ENCODE results near the gene PER3. TPM values are rescaled to one million over a fixed set of nuclear protein-coding genes. Genes with fewer than 3 reads are reported as not detected.

Gene PER3
- total and polyA plus RNA-seq, 5 donors from 2014 or later = 3.7 to 14.1 (median 4.1) TPM

- H3K4me3 Mint-ChIP-seq = peak overlapping the region; percentile 17 to 90 (median 78)
- H3K9me3 Mint-ChIP-seq = no peaks in the 10 kb centered on the region
- DNase-seq = peak; percentile 39 to 59 (median 51)
- H3K4me1 Mint-ChIP-seq = peaks cover 14 to 43% (median 30%) of the 10 kb centered on the region in 4 donors
- ATAC-seq (ENCODE audit: low read depth in 2 of 2) = peak in 1 of 2 donors; percentile 37
- H3K36me3 ChIP-seq (ENCODE audit: control insufficient read depth, insufficient read depth, low read length) = no peaks in the 10 kb centered on the region
- no peak overlapping the region for H3K27ac ChIP-seq (ENCODE audit: insufficient read depth, low read length, poor library complexity, severe bottlenecking)
- no peaks in the 10 kb centered on the region for H3K36me3 Mint-ChIP-seq
- H3K27ac Mint-ChIP-seq = peak overlapping the region in 2 of 3 donors; percentile 59
- H3K27me3 Mint-ChIP-seq = peaks cover 15% of the 10 kb centered on the region
- H3K27me3 ChIP-seq (ENCODE audit: control insufficient read depth, insufficient read depth, low read length) = peaks cover 5% of the 10 kb centered on the region
- no peaks in the 10 kb centered on the region for H3K9me3 ChIP-seq (ENCODE audit: control insufficient read depth in 2 of 2, low read length in 2 of 2)
- H3K4me3 ChIP-seq (ENCODE audit: low read depth, low read length) = peak overlapping the region; percentile 52
- peaks cover 42% of the 10 kb centered on the region for H3K4me1 ChIP-seq (ENCODE audit: control insufficient read depth, insufficient read depth, low read length, poor library complexity, severe bottlenecking)
Observed at GRCh38 chr1:7752512-7753417, 31.3 kb upstream of the PER3 start.

GRCh38 chr1:7753641-7754040, 30.4 kb upstream of the PER3 start:
- no peak overlapping the region for H3K27ac ChIP-seq (ENCODE audit: insufficient read depth, low read length, poor library complexity, severe bottlenecking)
- no peaks in the 10 kb centered on the region for H3K36me3 Mint-ChIP-seq
- no peak overlapping the region for H3K4me3 Mint-ChIP-seq
- H3K9me3 Mint-ChIP-seq = no peaks in the 10 kb centered on the region
- peaks cover 5% of the 10 kb centered on the region for H3K27me3 ChIP-seq (ENCODE audit: control insufficient read depth, insufficient read depth, low read length)
- DNase-seq (no peak), ATAC-seq (ENCODE audit: low read depth in 2 of 2) (no peak)
- H3K9me3 ChIP-seq (ENCODE audit: control insufficient read depth in 2 of 2, low read length in 2 of 2) = no peaks in the 10 kb centered on the region
- peaks cover 11 to 38% (median 29%) of the 10 kb centered on the region in 4 donors for H3K4me1 Mint-ChIP-seq
- no peaks in the 10 kb centered on the region for H3K36me3 ChIP-seq (ENCODE audit: control insufficient read depth, insufficient read depth, low read length)
- H3K27me3 Mint-ChIP-seq = peaks cover 15% of the 10 kb centered on the region
- H3K27ac Mint-ChIP-seq = no peak overlapping the region
- H3K4me3 ChIP-seq (ENCODE audit: low read depth, low read length) = no peak overlapping the region
- peaks cover 33% of the 10 kb centered on the region for H3K4me1 ChIP-seq (ENCODE audit: control insufficient read depth, insufficient read depth, low read length, poor library complexity, severe bottlenecking)

DNA sequence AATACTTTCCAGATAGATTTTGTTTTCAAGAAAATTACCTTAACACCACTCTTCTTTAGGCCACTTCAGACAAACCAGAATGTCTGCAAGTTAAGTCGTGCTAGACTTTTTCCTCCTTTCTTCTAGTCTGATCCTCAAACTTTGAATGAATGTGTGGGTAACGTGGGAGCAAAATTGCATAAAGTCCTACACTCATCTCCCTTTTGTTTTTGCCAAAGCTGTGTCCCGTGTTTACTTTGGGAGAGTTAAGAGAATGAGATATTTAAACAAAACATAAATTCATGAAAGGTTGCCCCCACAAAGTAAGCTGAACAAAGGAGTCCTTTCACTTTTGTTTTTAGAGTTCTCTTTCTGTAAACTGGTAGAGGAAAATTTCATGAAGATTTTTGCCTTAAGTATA, 29.9 kb upstream of the PER3 start:
- H3K4me1 ChIP-seq (ENCODE audit: control insufficient read depth, insufficient read depth, low read length, poor library complexity, severe bottlenecking) = peaks cover 28% of the 10 kb centered on the region
- DNase-seq (no peak), ATAC-seq (ENCODE audit: low read depth in 2 of 2) (no peak)
- no peak overlapping the region for H3K27ac ChIP-seq (ENCODE audit: insufficient read depth, low read length, poor library complexity, severe bottlenecking)
- H3K36me3 ChIP-seq (ENCODE audit: control insufficient read depth, insufficient read depth, low read length) = no peaks in the 10 kb centered on the region
- no peak overlapping the region for H3K4me3 ChIP-seq (ENCODE audit: low read depth, low read length)
- no peaks in the 10 kb centered on the region for H3K9me3 Mint-ChIP-seq
- H3K36me3 Mint-ChIP-seq = no peaks in the 10 kb centered on the region
- peaks cover 11 to 34% (median 27%) of the 10 kb centered on the region in 4 donors for H3K4me1 Mint-ChIP-seq
- no peaks in the 10 kb centered on the region for H3K9me3 ChIP-seq (ENCODE audit: control insufficient read depth in 2 of 2, low read length in 2 of 2)
- no peak overlapping the region for H3K4me3 Mint-ChIP-seq
- H3K27me3 Mint-ChIP-seq = peaks cover 15% of the 10 kb centered on the region
- H3K27me3 ChIP-seq (ENCODE audit: control insufficient read depth, insufficient read depth, low read length) = peaks cover 5% of the 10 kb centered on the region
- H3K27ac Mint-ChIP-seq = no peak overlapping the region

GRCh38 chr1:7755448-7755847, 28.6 kb upstream of the PER3 start:
- H3K9me3 ChIP-seq (ENCODE audit: control insufficient read depth in 2 of 2, low read length in 2 of 2) = no peaks in the 10 kb centered on the region
- H3K9me3 Mint-ChIP-seq = no peaks in the 10 kb centered on the region
- H3K4me1 Mint-ChIP-seq = peaks cover 11 to 32% (median 24%) of the 10 kb centered on the region in 4 donors
- no peak overlapping the region for H3K4me3 ChIP-seq (ENCODE audit: low read depth, low read length)
- no peaks in the 10 kb centered on the region for H3K36me3 Mint-ChIP-seq
- H3K4me3 Mint-ChIP-seq = peak overlapping the region in 1 of 4 donors; percentile 47
- H3K36me3 ChIP-seq (ENCODE audit: control insufficient read depth, insufficient read depth, low read length) = no peaks in the 10 kb centered on the region
- ATAC-seq (ENCODE audit: low read depth in 2 of 2) = no peak
- H3K27ac ChIP-seq (ENCODE audit: insufficient read depth, low read length, poor library complexity, severe bottlenecking) = no peak overlapping the region
- DNase-seq = peak in 1 of 3 donors; percentile 24
- no peak overlapping the region for H3K27ac Mint-ChIP-seq
- H3K27me3 ChIP-seq (ENCODE audit: control insufficient read depth, insufficient read depth, low read length) = peaks cover 5% of the 10 kb centered on the region
- H3K4me1 ChIP-seq (ENCODE audit: control insufficient read depth, insufficient read depth, low read length, poor library complexity, severe bottlenecking) = peaks cover 23% of the 10 kb centered on the region
- H3K27me3 Mint-ChIP-seq = peaks cover 25% of the 10 kb centered on the region

GRCh38 chr1:7760245-7760644, 23.8 kb upstream of the PER3 start:
- Mint-ChIP-seq H3K4me3 (no peak overlapping the region), H3K36me3 (no peaks in the 10 kb centered on the region), H3K27ac (no peak overlapping the region), H3K27me3 (peaks cover 25% of the 10 kb centered on the region), H3K9me3 (no peaks in the 10 kb centered on the region), H3K4me1 (peaks cover 0 to 5% (median 0%) of the 10 kb centered on the region in 4 donors)
- no peaks in the 10 kb centered on the region for H3K36me3 ChIP-seq (ENCODE audit: control insufficient read depth, insufficient read depth, low read length)
- H3K9me3 ChIP-seq (ENCODE audit: control insufficient read depth in 2 of 2, low read length in 2 of 2) = no peaks in the 10 kb centered on the region
- no peak overlapping the region for H3K27ac ChIP-seq (ENCODE audit: insufficient read depth, low read length, poor library complexity, severe bottlenecking)
- DNase-seq = no peak
- H3K4me3 ChIP-seq (ENCODE audit: low read depth, low read length) = no peak overlapping the region
- no peaks in the 10 kb centered on the region for H3K4me1 ChIP-seq (ENCODE audit: control insufficient read depth, insufficient read depth, low read length, poor library complexity, severe bottlenecking)
- ATAC-seq (ENCODE audit: low read depth in 2 of 2) = no peak
- H3K27me3 ChIP-seq (ENCODE audit: control insufficient read depth, insufficient read depth, low read length) = peaks cover 11% of the 10 kb centered on the region

- ATAC-seq (ENCODE audit: low read depth in 2 of 2) = no peak
- peaks cover 0 to 5% (median 0%) of the 10 kb centered on the region in 4 donors for H3K4me1 Mint-ChIP-seq
Observed at GRCh38 chr1:7761103-7761502, 23.0 kb upstream of the PER3 start.

DNA sequence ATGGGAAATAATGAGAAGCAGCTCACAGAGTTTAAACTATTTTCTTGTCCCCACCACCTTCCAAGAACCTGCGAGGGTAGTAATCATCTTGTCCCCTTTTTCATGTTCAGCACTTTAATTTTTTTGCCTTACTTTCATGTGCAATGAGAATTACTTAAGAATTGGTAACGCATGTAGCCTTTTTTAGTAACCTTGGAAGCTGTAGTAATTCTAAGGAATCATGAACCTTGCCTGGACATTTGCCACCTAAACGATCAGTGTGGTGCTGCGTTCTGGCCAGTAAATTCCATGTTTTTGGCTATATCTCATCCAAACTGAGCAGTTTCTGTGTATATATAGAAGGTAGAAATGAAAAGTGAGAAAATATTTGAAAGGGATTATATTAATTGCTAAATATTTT, 16.9 kb upstream of the PER3 start:
- H3K27ac ChIP-seq (ENCODE audit: insufficient read depth, low read length, poor library complexity, severe bottlenecking) = no peak overlapping the region
- H3K36me3 ChIP-seq (ENCODE audit: control insufficient read depth, insufficient read depth, low read length) = no peaks in the 10 kb centered on the region
- DNase-seq = no peak
- Mint-ChIP-seq H3K27ac (no peak overlapping the region), H3K4me1 (peaks cover 6 to 13% (median 8%) of the 10 kb centered on the region in 4 donors), H3K27me3 (peaks cover 22% of the 10 kb centered on the region), H3K4me3 (no peak overlapping the region), H3K9me3 (no peaks in the 10 kb centered on the region), H3K36me3 (peaks cover 2% of the 10 kb centered on the region)
- peaks cover 13% of the 10 kb centered on the region for H3K4me1 ChIP-seq (ENCODE audit: control insufficient read depth, insufficient read depth, low read length, poor library complexity, severe bottlenecking)
- peaks cover 12% of the 10 kb centered on the region for H3K27me3 ChIP-seq (ENCODE audit: control insufficient read depth, insufficient read depth, low read length)
- ATAC-seq (ENCODE audit: low read depth in 2 of 2) = no peak
- no peak overlapping the region for H3K4me3 ChIP-seq (ENCODE audit: low read depth, low read length)
- H3K9me3 ChIP-seq (ENCODE audit: control insufficient read depth in 2 of 2, low read length in 2 of 2) = no peaks in the 10 kb centered on the region

More at GRCh38 chr1:7761103-7761502, 23.0 kb upstream of the PER3 start:
- no peak for DNase-seq
- Mint-ChIP-seq H3K36me3 (no peaks in the 10 kb centered on the region), H3K4me3 (no peak overlapping the region), H3K27ac (no peak overlapping the region), H3K9me3 (no peaks in the 10 kb centered on the region), H3K27me3 (peaks cover 24% of the 10 kb centered on the region)
- no peaks in the 10 kb centered on the region for H3K9me3 ChIP-seq (ENCODE audit: control insufficient read depth in 2 of 2, low read length in 2 of 2)
- H3K27ac ChIP-seq (ENCODE audit: insufficient read depth, low read length, poor library complexity, severe bottlenecking) = no peak overlapping the region
- no peaks in the 10 kb centered on the region for H3K36me3 ChIP-seq (ENCODE audit: control insufficient read depth, insufficient read depth, low read length)
- peaks cover 8% of the 10 kb centered on the region for H3K27me3 ChIP-seq (ENCODE audit: control insufficient read depth, insufficient read depth, low read length)
- no peak overlapping the region for H3K4me3 ChIP-seq (ENCODE audit: low read depth, low read length)
- H3K4me1 ChIP-seq (ENCODE audit: control insufficient read depth, insufficient read depth, low read length, poor library complexity, severe bottlenecking) = no peaks in the 10 kb centered on the region
